NCI-H1436 treated with DMSO at 0.1 percent for 48 hours (cell line): Measurements from ENCODE around the gene POFUT2.

ENCODE experiments used
- DNase-seq: peaks from one replicate; lab custom pipeline; 2025; lab: John Stamatoyannopoulos, UW

Gene POFUT2

GRCh38 chr21:45297869-45298268 lies 10.2 kb upstream of the POFUT2 start:
- DNase-seq: no peak

GRCh38 chr21:45297329-45297728 lies 9.6 kb upstream of the POFUT2 start:
- DNase-seq: no peak

- DNase-seq: no peak
Observed at GRCh38 chr21:45296638-45297037, 8.9 kb upstream of the POFUT2 start.

- no peak for DNase-seq
Observed at GRCh38 chr21:45295576-45296365, 8.1 kb upstream of the POFUT2 start.

- no peak for DNase-seq
Observed at GRCh38 chr21:45294509-45295291, 7.0 kb upstream of the POFUT2 start.

GRCh38 chr21:45293726-45294401 lies 6.2 kb upstream of the POFUT2 start:
- no peak for DNase-seq

GRCh38 chr21:45293220-45293725 lies 5.6 kb upstream of the POFUT2 start:
- no peak for DNase-seq

GRCh38 chr21:45292399-45293219 lies 4.9 kb upstream of the POFUT2 start:
- no peak for DNase-seq

GRCh38 chr21:45291613-45292398 lies 4.1 kb upstream of the POFUT2 start:
- no peak for DNase-seq

GRCh38 chr21:45290948-45291612 lies 3.4 kb upstream of the POFUT2 start:
- no peak for DNase-seq

GRCh38 chr21:45289655-45290515 lies 2.2 kb upstream of the POFUT2 start:
- no peak for DNase-seq

- DNase-seq: no peak
Observed at GRCh38 chr21:45289134-45289533, 1.4 kb upstream of the POFUT2 start.

GRCh38 chr21:45288441-45288841 lies 746 bp upstream of the POFUT2 start:
- no peak for DNase-seq

GRCh38 chr21:45286671-45287437 lies 841 bp downstream of the POFUT2 start:
- DNase-seq: no peak

GRCh38 chr21:45285266-45285931 lies 2.3 kb downstream of the POFUT2 start:
- no peak for DNase-seq

GRCh38 chr21:45284456-45284741 lies 3.3 kb downstream of the POFUT2 start:
- no peak for DNase-seq

- DNase-seq: no peak
Observed at GRCh38 chr21:45283611-45284455, 3.9 kb downstream of the POFUT2 start.
